HepG2 (cell line): Measurements from ENCODE around the gene OR52L1. TPM values are rescaled to one million over a fixed set of nuclear protein-coding genes. Genes with fewer than 3 reads are reported as not detected.

Source experiments
- ATAC-seq: fragments of 200-7000 bp; cut with Tn5 transposase; 3 replicates; pipeline ENCODE4 v1.9.1; 2020; ENCODE audit warnings: mild to moderate bottlenecking, moderate library complexity
- BruUV-seq: library from RNA; stranded (reverse); fragments of 400-500 nt; replicated peaks from 2 replicates; lab custom pipeline; 2021; lab: Mats Ljungman, UMichigan
- CTCF ChIA-PET: fragments of 300-600 bp; formaldehyde crosslinking; extraction: SDS; loops from one replicate; lab custom pipeline; 2021; ENCODE audit warnings: low total read pairs, inconsistent platforms, low intra/inter-chr PET ratio; lab: Yijun Ruan, JAX
- POLR2A ChIA-PET: fragments of 350-600 bp; sonication (Branson Sonifier 250); formaldehyde crosslinking; loops from one replicate; lab custom pipeline; 2020; ENCODE audit warnings: antibody characterized with exemption, inconsistent platforms; lab: Yijun Ruan, JAX
- DNase-seq: peaks from one replicate; pipeline ENCODE4 v3.0.0-alpha.2; 2015; ENCODE audit warnings: low spot score
- FAIRE-seq: peaks from 3 replicates; lab custom pipeline; 2011; peaks lifted over from hg19 to GRCh38; lab: Jason Lieb, UNC
- H2AFZ ChIP-seq: one replicate; pipeline ENCODE4 v1.6.1; 2011; ENCODE audit warnings: low read length, inconsistent platforms
- H3K27ac ChIP-seq: fragments of 300-600 bp; 3 replicates; pipeline ENCODE4 v1.8.0; 2011; ENCODE audit warnings: mixed run types, mild to moderate bottlenecking, mixed read lengths, low read length, inconsistent platforms; ENCODE audit not compliant: insufficient read depth; ENCODE audit errors: extremely low read length
- H3K27me3 ChIP-seq, 2 experiments: fragments of 200-600 bp in 1 of 2; 2 replicates in 1 of 2; 3 replicates in 1 of 2; pipeline versions ENCODE4 v1.6.0 to v1.8.0; 2011; ENCODE audit warnings: low read length in 2 of 2, mild to moderate bottlenecking in 2 of 2, moderate library complexity in 2 of 2, inconsistent platforms in 1 of 2; ENCODE audit not compliant: insufficient read depth in 2 of 2, control insufficient read depth in 1 of 2
- H3K36me3 ChIP-seq, 2 experiments: fragments of 200-600 bp in 1 of 2; replicated peaks in 1 of 2; 2 replicates in 1 of 2; 3 replicates in 1 of 2; pipeline versions ENCODE4 v1.5.1 to v1.8.0; 2011; ENCODE audit warnings: low read length in 2 of 2, inconsistent platforms in 1 of 2; ENCODE audit not compliant: insufficient read depth in 2 of 2, control insufficient read depth in 1 of 2
- H3K4me1 ChIP-seq: 2 replicates; pipeline ENCODE4 v1.5.1; 2012; ENCODE audit warnings: low read length, inconsistent platforms; ENCODE audit not compliant: insufficient read depth
- H3K4me2 ChIP-seq: 2 replicates; pipeline ENCODE4 v1.6.0; 2011; ENCODE audit warnings: low read depth, low read length, inconsistent platforms
- H3K4me3 ChIP-seq, 3 experiments: fragments of 200-600 bp in 1 of 3; sonication (generic), shearing (Covaris generic) in 1 of 3; replicated peaks in 1 of 3; 2 replicates each; pipeline ENCODE4 v1.5.1; 2011 to 2016; ENCODE audit warnings: low read length in 3 of 3, inconsistent platforms in 2 of 3, low read depth in 2 of 3, mild to moderate bottlenecking in 2 of 3, control low read depth in 1 of 3, mixed read lengths in 1 of 3; ENCODE audit not compliant: insufficient read depth in 1 of 3
- H3K79me2 ChIP-seq: one replicate; pipeline ENCODE4 v1.6.1; 2011; ENCODE audit warnings: low read length, inconsistent platforms; ENCODE audit not compliant: insufficient read depth
- H3K9ac ChIP-seq: 2 replicates; pipeline ENCODE4 v1.6.0; 2011; ENCODE audit warnings: mild to moderate bottlenecking, low read depth, low read length, inconsistent platforms; ENCODE audit not compliant: insufficient read depth
- H3K9me3 ChIP-seq: 2 replicates; pipeline ENCODE4 v1.5.1; 2012; ENCODE audit warnings: mild to moderate bottlenecking, low read length
- H4K20me1 ChIP-seq: 2 replicates; pipeline ENCODE4 v1.6.0; 2011; ENCODE audit warnings: inconsistent platforms, mild to moderate bottlenecking, low read length, moderate library complexity; ENCODE audit not compliant: insufficient read depth
- ARNTL ChIP-seq: sonication (generic); formaldehyde crosslinking; IDR thresholded peaks from 2 replicates; pipeline ENCODE4 v1.4.0; 2020; ENCODE audit warnings: mild to moderate bottlenecking, missing genetic modification reagents
- ASH2L ChIP-seq: fragments of 300-600, 200-600 bp; sonication (generic); IDR thresholded peaks from 2 replicates; pipeline ENCODE4 v1.7.0; 2017; ENCODE audit warnings: low read depth, mild to moderate bottlenecking, moderate library complexity, mixed read lengths, low read length; ENCODE audit not compliant: insufficient read length
- DPF2 ChIP-seq: sonication (generic); formaldehyde crosslinking; IDR thresholded peaks from 2 replicates; pipeline ENCODE4 v1.4.0; 2020; ENCODE audit warnings: mild to moderate bottlenecking, low read depth, missing genetic modification reagents, borderline replicate concordance
- FOXA1 ChIP-seq, 2 experiments: fragments of 450-650 bp in 1 of 2; sonication (generic) in 1 of 2; formaldehyde crosslinking in 1 of 2; IDR thresholded peaks; 2 replicates each; pipeline versions ENCODE4 v1.4.0 to v1.6.1; 2016 to 2020; ENCODE audit warnings: missing genetic modification reagents in 1 of 2
- FOXK1 ChIP-seq: sonication (generic); formaldehyde crosslinking; IDR thresholded peaks from 2 replicates; pipeline ENCODE4 v1.4.0; 2020; ENCODE audit warnings: low read depth, missing genetic modification reagents, borderline replicate concordance
- GATAD1 ChIP-seq: IDR thresholded peaks from 2 replicates; pipeline ENCODE4 v1.6.1; 2016; ENCODE audit warnings: missing genetic modification reagents, missing compliant biosample characterization
- MED13 ChIP-seq: sonication (generic); formaldehyde crosslinking; IDR thresholded peaks from 2 replicates; pipeline ENCODE4 v1.5.0; 2020; ENCODE audit warnings: missing genetic modification reagents
- NFE2L1 ChIP-seq: sonication (generic); formaldehyde crosslinking; IDR thresholded peaks from 2 replicates; pipeline ENCODE4 v1.4.0; 2020; ENCODE audit warnings: missing genetic modification reagents, mild to moderate bottlenecking, borderline replicate concordance
- RBFOX2 ChIP-seq: fragments of 200-400 bp; formaldehyde crosslinking; IDR thresholded peaks from 2 replicates; pipeline ENCODE4 v1.6.1; 2017; ENCODE audit warnings: low read depth, mild to moderate bottlenecking, low read length
- RNF2 ChIP-seq: fragments of 450-650 bp; conservative IDR thresholded peaks from 2 replicates; pipeline ENCODE4 v1.6.1; 2016; ENCODE audit warnings: low read depth
- STAT5B ChIP-seq: sonication (generic); formaldehyde crosslinking; IDR thresholded peaks from 2 replicates; pipeline ENCODE4 v1.4.0; 2020; ENCODE audit warnings: missing genetic modification reagents
- ZNF431 ChIP-seq: sonication (generic); formaldehyde crosslinking; IDR thresholded peaks from 2 replicates; pipeline ENCODE4 v1.9.0; 2022; ENCODE audit warnings: missing genetic modification reagents, low read depth, mild to moderate bottlenecking, borderline replicate concordance
- ZNF7 ChIP-seq: IDR thresholded peaks from 2 replicates; pipeline ENCODE4 v1.6.1; 2016; ENCODE audit warnings: missing biosample characterization, missing genetic modification reagents
- ZNF788 ChIP-seq: sonication (generic); formaldehyde crosslinking; IDR thresholded peaks from 2 replicates; pipeline ENCODE4 v1.5.0; 2020; ENCODE audit warnings: mild to moderate bottlenecking, missing genetic modification reagents, borderline replicate concordance
- ZNF879 ChIP-seq: sonication (generic); formaldehyde crosslinking; IDR thresholded peaks from 2 replicates; pipeline ENCODE4 v1.8.1; 2023; ENCODE audit warnings: missing genetic modification reagents
- WGBS: methylation state at CpG from one replicate; pipeline ENCODE4 v1.1.6; 2017; ENCODE audit warnings: low lambda C conversion rate; 5-methylcytosine and 5-hydroxymethylcytosine counted together
- in situ Hi-C: cut with HindIII; loops from 2 replicates; pipeline ENCODE4 v1.10.0; 2017; ENCODE audit warnings: low pct_unique_long_range_greater_than_20kb; ENCODE audit not compliant: extremely low pct_ligation_motif_present
- intact Hi-C: fragments of 100-400 bp; cut with micrococcal nuclease; formaldehyde crosslinking; loops from one replicate; pipeline ENCODE4 v1.10.0; 2022; ENCODE audit not compliant: unreplicated experiment
- polyA plus RNA-seq, 8 experiments: library from polyadenylated mRNA; depleted of rRNA in 3 of 8; stranded (reverse) in 7 of 8; unstranded in 1 of 8; fragments of >200 nt; fragmentation: Illumina TruSeq in 4 of 8; extraction: Trizol in 4 of 8; gene quantifications; 2 replicates each; pipeline versions ENCODE4 v1.2.1 to v1.2.3, GENCODE V29; 2011 to 2016; ENCODE audit warnings: low read depth in 4 of 8, missing spikeins in 1 of 8, mixed read lengths in 1 of 8; ENCODE audit not compliant: insufficient read depth in 1 of 8
- total RNA-seq, 5 experiments: library from RNA; depleted of rRNA; stranded (reverse); fragments of >200 nt; fragmentation: Illumina TruSeq; extraction: Trizol; gene quantifications; 2 replicates each; pipeline ENCODE4 v1.2.3, GENCODE V29; 2016; ENCODE audit warnings: low read depth in 1 of 5
- TF ChIP-seq, protein P1 (sequence below): sonication (generic); formaldehyde crosslinking; IDR thresholded peaks from 2 replicates; pipeline ENCODE4 v1.9.0; 2021; ENCODE audit warnings: missing genetic modification reagents, mild to moderate bottlenecking, borderline replicate concordance
- TF ChIP-seq, protein P2 (sequence below): sonication (generic); formaldehyde crosslinking; IDR thresholded peaks from 2 replicates; pipeline ENCODE4 v1.5.0; 2020; ENCODE audit warnings: mild to moderate bottlenecking, missing genetic modification reagents

The OR52L1 gene
- total and polyA plus RNA-seq, 2 of the 13 experiments (the other 11 are each of a cell fraction or from before 2014, with no cell fraction given) = not detected

DNA sequence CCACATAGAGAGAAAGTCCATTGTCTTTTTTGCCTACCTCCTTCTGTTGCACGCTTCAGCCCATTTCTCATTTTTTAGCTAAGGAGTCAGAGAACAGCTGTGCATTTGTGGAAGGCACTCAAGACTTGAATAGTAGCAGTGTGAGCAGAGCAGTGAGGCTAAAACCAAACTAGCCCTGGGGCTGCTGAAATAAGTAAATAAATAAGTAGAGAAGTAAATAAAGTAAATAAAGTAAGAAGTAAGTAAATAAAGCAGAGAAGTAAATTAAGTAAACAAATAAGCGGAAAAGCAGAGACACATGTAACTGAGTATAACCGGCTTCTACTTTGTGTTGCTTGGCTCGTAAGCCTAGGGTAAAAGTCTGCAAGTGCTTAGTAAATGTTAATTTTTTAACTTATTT lies 2.4 kb upstream of the OR52L1 start:
- ATAC-seq (no peak), FAIRE-seq (no peak), DNase-seq (no peak)
- no peak overlapping the region for H3K4me2 ChIP-seq
- H3K4me3 ChIP-seq = no peak overlapping the region
- 13% methylated on average over 4 of the region's 4 CpGs for WGBS
- no peak overlapping the region for H2AFZ ChIP-seq
- no peaks in the 10 kb centered on the region for H3K36me3 ChIP-seq
- no peaks in the 10 kb centered on the region for H4K20me1 ChIP-seq
- POLR2A ChIA-PET = no interaction called here
- H3K4me1 ChIP-seq = no peaks in the 10 kb centered on the region
- CTCF ChIA-PET = no interaction called here
- H3K79me2 ChIP-seq = no peaks in the 10 kb centered on the region
- H3K9me3 ChIP-seq = no peaks in the 10 kb centered on the region
- intact Hi-C loops = no loop called here
- TF ChIP-seq FOXA1 (IDR thresholded peaks at IDR 0.05) = peak; percentile 73
- TF ChIP-seq FOXA1 (CRISPR knock-in tag; IDR thresholded peaks at IDR 0.05) = no peak
- TF ChIP-seq MED13 (CRISPR knock-in tag) = no peak
- in situ Hi-C loops = no loop called here
- H3K9ac ChIP-seq = no peak overlapping the region
- H3K27ac ChIP-seq = no peak overlapping the region
- BruUV-seq = no TSS peak
- H3K27me3 ChIP-seq = peaks cover 0 to 7% of the 10 kb centered on the region in 2 experiments; a peak in 1 of 5 replicates

DNA sequence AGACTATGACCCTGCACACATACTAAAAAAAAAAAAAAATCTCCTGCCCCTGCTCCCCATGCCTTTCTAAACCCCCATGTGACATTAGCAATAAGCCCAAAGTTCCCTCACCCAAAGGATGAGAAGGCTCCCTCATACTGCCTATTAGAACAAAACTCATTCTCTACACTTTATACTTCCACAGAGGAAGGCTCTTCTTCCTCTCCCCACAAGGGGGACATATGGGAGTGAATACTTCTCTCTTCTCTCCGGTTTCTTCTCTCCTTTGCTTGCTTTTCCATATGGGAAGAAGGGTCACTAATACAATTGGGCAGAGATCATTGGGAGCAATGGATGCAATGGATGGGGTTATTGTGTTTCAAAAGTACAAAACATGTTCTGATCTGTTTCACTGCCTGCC lies 3.3 kb downstream of the OR52L1 start:
- ChIA-PET POLR2A (no interaction called here), CTCF (no interaction called here)
- Histone ChIP-seq H3K4me1 (no peaks in the 10 kb centered on the region), H3K27me3 (peaks cover 0 to 2% of the 10 kb centered on the region in 2 experiments; a peak in 1 of 5 replicates), H3K9me3 (no peaks in the 10 kb centered on the region; the same call in 1 of the 2 replicates), H3K9ac (no peak overlapping the region), H3K4me3 (no peak overlapping the region), H4K20me1 (no peaks in the 10 kb centered on the region), H3K36me3 (no peaks in the 10 kb centered on the region), H3K4me2 (no peak overlapping the region), H3K27ac (no peak overlapping the region), H2AFZ (no peak overlapping the region), H3K79me2 (no peaks in the 10 kb centered on the region)
- ATAC-seq (no peak), FAIRE-seq (no peak), DNase-seq (no peak)
- in situ Hi-C loops = no loop called here
- intact Hi-C loops = no loop called here
- BruUV-seq = no TSS peak
- WGBS = 0% methylated on average over 1 of the region's 1 CpG
- TF ChIP-seq ASH2L (no peak), RBFOX2 (no peak), GATAD1 (no peak), ARNTL (CRISPR knock-in tag) (no peak), DPF2 (CRISPR knock-in tag) (no peak), STAT5B (CRISPR knock-in tag) (no peak), ZNF7 (CRISPR knock-in tag) (no peak), ZNF788 (no peak), ZNF431 (CRISPR knock-in tag) (no peak), FOXK1 (CRISPR knock-in tag) (no peak), RNF2 (no peak), NFE2L1 (CRISPR knock-in tag) (no peak), ZNF879 (CRISPR knock-in tag) (no peak)
- TF ChIP-seq, protein P1, sequence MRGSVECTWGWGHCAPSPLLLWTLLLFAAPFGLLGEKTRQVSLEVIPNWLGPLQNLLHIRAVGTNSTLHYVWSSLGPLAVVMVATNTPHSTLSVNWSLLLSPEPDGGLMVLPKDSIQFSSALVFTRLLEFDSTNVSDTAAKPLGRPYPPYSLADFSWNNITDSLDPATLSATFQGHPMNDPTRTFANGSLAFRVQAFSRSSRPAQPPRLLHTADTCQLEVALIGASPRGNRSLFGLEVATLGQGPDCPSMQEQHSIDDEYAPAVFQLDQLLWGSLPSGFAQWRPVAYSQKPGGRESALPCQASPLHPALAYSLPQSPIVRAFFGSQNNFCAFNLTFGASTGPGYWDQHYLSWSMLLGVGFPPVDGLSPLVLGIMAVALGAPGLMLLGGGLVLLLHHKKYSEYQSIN (CRISPR knock-in tag) = no peak
- TF ChIP-seq, protein P2, sequence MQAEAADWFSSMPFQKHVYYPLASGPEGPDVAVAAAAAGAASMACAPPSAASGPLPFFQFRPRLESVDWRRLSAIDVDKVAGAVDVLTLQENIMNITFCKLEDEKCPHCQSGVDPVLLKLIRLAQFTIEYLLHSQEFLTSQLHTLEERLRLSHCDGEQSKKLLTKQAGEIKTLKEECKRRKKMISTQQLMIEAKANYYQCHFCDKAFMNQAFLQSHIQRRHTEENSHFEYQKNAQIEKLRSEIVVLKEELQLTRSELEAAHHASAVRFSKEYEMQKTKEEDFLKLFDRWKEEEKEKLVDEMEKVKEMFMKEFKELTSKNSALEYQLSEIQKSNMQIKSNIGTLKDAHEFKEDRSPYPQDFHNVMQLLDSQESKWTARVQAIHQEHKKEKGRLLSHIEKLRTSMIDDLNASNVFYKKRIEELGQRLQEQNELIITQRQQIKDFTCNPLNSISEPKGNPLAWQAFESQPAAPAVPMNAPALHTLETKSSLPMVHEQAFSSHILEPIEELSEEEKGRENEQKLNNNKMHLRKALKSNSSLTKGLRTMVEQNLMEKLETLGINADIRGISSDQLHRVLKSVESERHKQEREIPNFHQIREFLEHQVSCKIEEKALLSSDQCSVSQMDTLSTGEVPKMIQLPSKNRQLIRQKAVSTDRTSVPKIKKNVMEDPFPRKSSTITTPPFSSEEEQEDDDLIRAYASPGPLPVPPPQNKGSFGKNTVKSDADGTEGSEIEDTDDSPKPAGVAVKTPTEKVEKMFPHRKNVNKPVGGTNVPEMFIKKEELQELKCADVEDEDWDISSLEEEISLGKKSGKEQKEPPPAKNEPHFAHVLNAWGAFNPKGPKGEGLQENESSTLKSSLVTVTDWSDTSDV = no peak
